HG03280 (cell line): ENCODE results near the gene ZYX.
"Not testable (repeated sequence)": the region's sequence is repeated elsewhere in the genome, so short reads cannot be mapped to it uniquely, and the experiment has no call there.

Experiments used
- ATAC-seq: cut with Tn5 transposase; IDR thresholded peaks from one replicate; pipeline ENCODE4 v1.9.1; 2021; ENCODE audit warnings: mild to moderate bottlenecking, moderate library complexity; ENCODE audit not compliant: unreplicated experiment

The ZYX gene

GRCh38 chr7:143416565-143417149, 35.5 kb downstream of the ZYX start:
- no peak for ATAC-seq

GRCh38 chr7:143417734-143418383, 36.7 kb downstream of the ZYX start:
- ATAC-seq, result no peak

- ATAC-seq, result no peak
These were observed 37.7 kb downstream of the ZYX start for GRCh38 chr7:143418681-143419458.

- ATAC-seq, result no peak
These were observed 38.7 kb downstream of the ZYX start for GRCh38 chr7:143419880-143420279.

GRCh38 chr7:143420624-143421023, 39.5 kb downstream of the ZYX start:
- ATAC-seq, result not testable (repeated sequence)

- ATAC-seq, result no peak
These were observed 40.9 kb downstream of the ZYX start for GRCh38 chr7:143422033-143422432.

- ATAC-seq, result not testable (repeated sequence)
These were observed 43.3 kb downstream of the ZYX start for GRCh38 chr7:143424476-143424875.

- no peak for ATAC-seq
These were observed 45.5 kb downstream of the ZYX start for GRCh38 chr7:143426479-143427142.

- no peak for ATAC-seq
These were observed 48.9 kb downstream of the ZYX start for GRCh38 chr7:143429770-143430698.

GRCh38 chr7:143431109-143431508, 50.0 kb downstream of the ZYX start:
- ATAC-seq, result no peak

- ATAC-seq, result no peak
These were observed 52.6 kb downstream of the ZYX start for GRCh38 chr7:143433759-143434158.

- ATAC-seq, result no peak
These were observed 53.5 kb downstream of the ZYX start for GRCh38 chr7:143434660-143435059.

- ATAC-seq, result no peak
These were observed 54.1 kb downstream of the ZYX start for GRCh38 chr7:143435266-143435665.

GRCh38 chr7:143436325-143436946, 55.3 kb downstream of the ZYX start:
- peak; percentile 77 for ATAC-seq

- ATAC-seq, result no peak
These were observed 56.4 kb downstream of the ZYX start for GRCh38 chr7:143437578-143437977.

GRCh38 chr7:143439866-143440265, 58.7 kb downstream of the ZYX start:
- no peak for ATAC-seq
